ACC112 (cell line): ENCODE results near the gene FNDC1.

Experiments used
- H2AFZ ChIP-seq: fragments of 200-600 bp; sonication (generic); one replicate; pipeline ENCODE4 v1.6.0; 2017; ENCODE audit warnings: antibody characterized with exemption, low read length; ENCODE audit not compliant: unreplicated experiment
- H3K27ac ChIP-seq: fragments of 200-600 bp; sonication (generic); 2 replicates; pipeline ENCODE4 v1.5.1; 2014; ENCODE audit warnings: low read depth, mild to moderate bottlenecking, antibody characterized with exemption, low read length, moderate library complexity
- H3K27me3 ChIP-seq: fragments of 200-600 bp; sonication (generic); 2 replicates; pipeline ENCODE4 v1.6.1; 2014; ENCODE audit warnings: mild to moderate bottlenecking, antibody characterized with exemption, low read length, moderate library complexity, mixed read lengths; ENCODE audit not compliant: insufficient read depth
- H3K36me3 ChIP-seq: fragments of 200-600 bp; sonication (generic); 2 replicates; pipeline ENCODE4 v1.6.1; 2016; ENCODE audit warnings: mild to moderate bottlenecking, antibody characterized with exemption, low read length, moderate library complexity, mixed read lengths; ENCODE audit not compliant: insufficient read depth
- H3K4me1 ChIP-seq: fragments of 200-600 bp; sonication (generic); one replicate; pipeline ENCODE4 v1.6.1; 2016; ENCODE audit warnings: low read length, mixed read lengths; ENCODE audit not compliant: insufficient read depth, unreplicated experiment, control insufficient read depth
- H3K4me3 ChIP-seq: fragments of 200-600 bp; sonication (generic); 2 replicates; pipeline ENCODE4 v1.5.1; 2014; ENCODE audit warnings: mild to moderate bottlenecking, low read depth, low read length
- H3K79me2 ChIP-seq: fragments of 200-600 bp; sonication (generic); one replicate; pipeline ENCODE4 v1.6.0; 2016; ENCODE audit warnings: low read length; ENCODE audit not compliant: control insufficient read depth, unreplicated experiment, insufficient read depth

FNDC1 gene

DNA sequence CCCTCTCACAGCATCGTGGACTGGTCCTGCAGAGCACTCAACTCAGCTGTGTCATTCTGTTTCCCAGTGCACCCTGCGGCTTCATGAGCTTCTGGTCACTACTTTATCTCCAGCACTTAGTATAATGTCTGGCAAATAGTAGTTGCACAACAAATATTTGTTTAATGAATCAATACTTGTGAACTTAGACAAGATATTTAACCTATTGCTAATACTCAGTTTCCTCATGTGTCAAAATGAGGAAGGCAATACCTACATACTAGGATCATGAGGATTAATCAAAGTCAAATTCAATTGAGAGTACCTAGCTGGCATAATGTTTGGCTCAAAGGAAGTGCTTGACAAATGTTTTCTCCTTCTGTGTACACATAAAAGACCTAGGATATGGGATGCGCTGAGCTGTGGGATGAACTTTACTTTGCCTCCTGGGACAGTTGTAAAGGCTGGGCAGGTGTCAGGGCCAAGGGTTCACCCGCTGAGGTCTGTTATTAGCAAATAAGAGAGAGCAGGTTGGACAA lies 86.3 kb downstream of the FNDC1 start:
- Histone ChIP-seq H3K36me3 (no peaks in the 10 kb centered on the region), H2AFZ (no peak overlapping the region), H3K27me3 (no peaks in the 10 kb centered on the region), H3K4me1 (no peaks in the 10 kb centered on the region), H3K4me3 (no peak overlapping the region), H3K27ac (no peak overlapping the region), H3K79me2 (no peaks in the 10 kb centered on the region)

DNA sequence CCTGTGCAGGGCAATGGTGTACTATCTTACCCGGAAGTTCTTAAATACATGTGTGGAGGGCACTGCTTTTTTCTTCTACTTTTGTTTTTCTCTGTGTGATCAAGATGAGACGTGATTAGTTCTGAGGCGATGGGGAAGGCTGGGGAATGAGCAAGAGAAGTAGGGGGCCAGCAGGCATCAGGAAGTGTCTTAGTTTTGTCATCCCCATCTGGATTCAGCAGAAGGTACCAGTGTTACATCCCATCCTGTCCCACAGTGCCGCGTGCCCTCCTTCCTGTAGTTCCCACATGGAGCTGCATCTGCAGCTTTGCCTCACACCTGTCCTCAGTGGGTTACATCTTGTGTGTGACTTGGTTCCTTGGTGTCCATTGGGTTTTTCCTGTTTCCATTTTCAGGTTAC lies 86.9 kb downstream of the FNDC1 start:
- H3K36me3 ChIP-seq = no peaks in the 10 kb centered on the region
- no peak overlapping the region for H3K4me3 ChIP-seq
- no peak overlapping the region for H2AFZ ChIP-seq
- H3K79me2 ChIP-seq = no peaks in the 10 kb centered on the region
- H3K4me1 ChIP-seq = no peaks in the 10 kb centered on the region
- no peak overlapping the region for H3K27ac ChIP-seq
- H3K27me3 ChIP-seq = no peaks in the 10 kb centered on the region

DNA sequence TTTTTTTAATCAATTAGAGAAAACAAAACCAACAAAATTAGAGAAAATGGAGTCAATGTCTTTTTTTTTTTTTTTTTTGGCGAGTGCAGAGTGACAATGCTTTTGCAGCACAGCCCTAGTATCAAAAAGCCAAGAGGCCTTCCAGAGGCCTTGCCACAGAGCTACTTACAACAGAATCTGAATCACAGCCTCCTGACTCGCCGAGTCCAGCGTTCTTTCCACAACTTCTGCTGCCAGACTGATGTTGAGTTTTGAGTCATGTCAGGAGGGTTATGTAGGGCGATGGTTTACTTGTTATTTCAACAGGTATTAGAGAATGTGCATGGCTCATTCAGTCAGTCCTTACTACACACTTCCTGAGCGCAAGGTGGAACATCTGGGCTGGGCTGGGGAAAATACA lies 88.6 kb downstream of the FNDC1 start:
- H3K36me3 ChIP-seq = no peaks in the 10 kb centered on the region
- H2AFZ ChIP-seq = no peak overlapping the region
- no peak overlapping the region for H3K27ac ChIP-seq
- H3K4me1 ChIP-seq = no peaks in the 10 kb centered on the region
- H3K27me3 ChIP-seq = no peaks in the 10 kb centered on the region
- no peak overlapping the region for H3K4me3 ChIP-seq
- H3K79me2 ChIP-seq = no peaks in the 10 kb centered on the region

DNA sequence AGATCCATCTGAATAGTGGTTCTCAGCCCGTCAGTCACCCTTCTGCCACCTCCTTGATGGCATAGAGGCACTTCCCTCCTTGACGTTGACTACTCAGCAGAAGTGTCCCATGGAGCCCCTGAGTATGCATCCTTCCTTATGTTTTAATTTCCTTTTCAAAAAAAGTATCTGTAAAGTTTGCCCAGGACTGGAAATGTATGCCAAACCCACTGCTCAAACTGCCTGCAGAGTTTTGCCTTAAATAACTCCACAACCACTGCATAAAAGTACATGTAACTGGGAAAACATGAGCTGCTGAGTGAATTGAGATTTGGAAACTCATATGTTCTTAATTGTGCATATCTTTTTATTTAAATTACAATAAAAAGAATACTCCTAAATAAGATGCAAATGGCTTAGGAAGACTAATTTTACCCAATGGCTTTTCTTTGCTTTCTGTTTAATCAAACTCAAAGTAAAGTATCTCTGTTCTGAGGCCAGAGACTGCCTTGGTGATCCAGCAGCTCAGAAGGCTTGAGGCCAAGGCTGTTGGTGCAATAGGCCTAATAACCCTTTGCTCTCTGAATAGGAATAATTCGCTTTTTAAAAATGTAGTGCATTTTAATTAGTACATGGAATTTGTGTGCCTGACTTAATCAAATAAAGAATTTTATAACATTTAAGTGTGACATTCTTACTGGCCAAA lies 90.4 kb downstream of the FNDC1 start:
- Histone ChIP-seq H2AFZ (no peak overlapping the region), H3K36me3 (no peaks in the 10 kb centered on the region), H3K27ac (no peak overlapping the region), H3K4me3 (no peak overlapping the region), H3K4me1 (no peaks in the 10 kb centered on the region), H3K27me3 (no peaks in the 10 kb centered on the region), H3K79me2 (no peaks in the 10 kb centered on the region)

DNA sequence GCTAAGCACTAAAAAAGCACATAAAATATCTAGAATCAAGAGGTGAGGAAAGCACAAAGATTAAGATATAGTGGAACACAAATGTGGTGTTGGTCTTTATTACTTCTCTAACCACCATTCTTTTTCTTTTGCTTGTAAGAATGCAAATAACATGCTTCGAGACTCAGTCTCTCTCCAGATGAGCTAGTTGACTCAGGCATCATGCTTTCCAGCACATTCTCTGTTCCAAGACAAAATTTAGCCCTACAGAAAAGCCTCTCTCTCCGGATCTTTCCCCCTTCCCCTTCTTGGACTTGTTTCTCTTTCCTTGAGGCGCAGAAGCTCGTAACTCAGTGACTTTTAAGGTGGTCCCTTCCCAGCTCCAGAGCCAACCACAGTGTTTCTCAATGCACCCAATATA lies 91.0 kb downstream of the FNDC1 start:
- Histone ChIP-seq H3K4me3 (no peak overlapping the region), H3K27ac (no peak overlapping the region), H3K4me1 (no peaks in the 10 kb centered on the region), H3K27me3 (no peaks in the 10 kb centered on the region), H3K79me2 (no peaks in the 10 kb centered on the region), H2AFZ (no peak overlapping the region), H3K36me3 (no peaks in the 10 kb centered on the region)

DNA sequence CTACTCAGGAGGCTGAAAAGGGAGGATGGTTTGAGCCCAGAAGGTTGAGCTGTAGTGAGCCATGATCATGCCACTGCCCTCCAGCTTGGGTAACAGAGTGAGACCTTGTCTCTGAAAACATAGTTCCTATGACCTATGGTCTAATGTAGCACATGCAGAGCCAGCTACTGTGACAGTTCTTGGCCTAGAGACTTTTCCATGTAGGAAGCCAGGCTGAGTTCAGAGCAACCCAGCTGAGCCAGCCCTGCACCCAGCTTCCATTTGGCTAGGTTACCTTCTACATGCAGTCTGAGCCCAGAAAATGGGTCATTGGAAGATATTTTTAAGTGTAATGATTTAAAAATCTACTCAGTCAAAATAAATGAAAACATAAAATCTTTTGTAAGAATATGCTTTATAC lies 92.8 kb downstream of the FNDC1 start:
- Histone ChIP-seq H3K27me3 (no peaks in the 10 kb centered on the region), H2AFZ (no peak overlapping the region), H3K27ac (no peak overlapping the region), H3K4me3 (no peak overlapping the region), H3K36me3 (no peaks in the 10 kb centered on the region), H3K4me1 (no peaks in the 10 kb centered on the region), H3K79me2 (no peaks in the 10 kb centered on the region)

DNA sequence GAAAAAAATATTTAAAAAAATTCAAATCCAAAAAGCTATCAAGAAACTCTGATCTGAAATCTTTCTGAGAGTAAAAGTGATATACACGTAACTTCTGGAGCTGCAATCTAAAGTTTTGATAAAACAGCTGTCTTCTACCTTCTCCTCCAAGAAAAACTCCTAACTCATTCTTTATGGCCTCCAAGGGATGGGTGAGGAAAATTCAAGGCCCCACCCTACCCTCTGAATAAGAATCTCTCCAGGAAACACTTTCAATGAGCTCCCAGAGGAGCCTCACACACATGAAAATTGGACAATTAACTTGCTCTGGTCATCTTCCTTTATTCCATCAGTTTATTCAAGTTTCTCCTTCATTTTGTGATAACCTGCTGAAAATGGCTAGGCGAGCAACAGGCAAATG lies 93.4 kb downstream of the FNDC1 start:
- Histone ChIP-seq H2AFZ (no peak overlapping the region), H3K4me3 (no peak overlapping the region), H3K27me3 (no peaks in the 10 kb centered on the region), H3K36me3 (no peaks in the 10 kb centered on the region), H3K27ac (no peak overlapping the region), H3K4me1 (no peaks in the 10 kb centered on the region), H3K79me2 (no peaks in the 10 kb centered on the region)

DNA sequence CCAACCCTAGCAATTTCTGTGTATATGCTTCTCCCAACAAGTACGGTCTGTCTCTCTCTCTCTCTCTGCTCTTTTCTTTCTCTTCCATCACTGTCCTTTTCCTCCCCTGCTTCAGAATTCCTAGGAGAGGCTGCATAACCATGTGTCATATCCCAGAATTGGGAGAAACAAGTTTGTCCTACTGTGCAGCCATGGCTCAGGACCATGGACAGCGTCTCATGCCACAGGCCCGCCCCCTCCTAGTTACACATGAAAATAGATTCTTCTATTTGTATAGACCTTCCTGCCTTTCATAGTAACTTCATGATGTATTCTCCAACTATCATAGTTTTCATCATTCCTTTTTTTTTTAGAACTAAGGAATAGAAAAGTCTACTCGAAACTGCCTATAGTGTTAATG lies 98.0 kb downstream of the FNDC1 start:
- Histone ChIP-seq H3K27me3 (no peaks in the 10 kb centered on the region), H3K79me2 (no peaks in the 10 kb centered on the region), H3K36me3 (no peaks in the 10 kb centered on the region), H3K4me3 (no peak overlapping the region), H2AFZ (no peak overlapping the region), H3K4me1 (no peaks in the 10 kb centered on the region), H3K27ac (no peak overlapping the region)

DNA sequence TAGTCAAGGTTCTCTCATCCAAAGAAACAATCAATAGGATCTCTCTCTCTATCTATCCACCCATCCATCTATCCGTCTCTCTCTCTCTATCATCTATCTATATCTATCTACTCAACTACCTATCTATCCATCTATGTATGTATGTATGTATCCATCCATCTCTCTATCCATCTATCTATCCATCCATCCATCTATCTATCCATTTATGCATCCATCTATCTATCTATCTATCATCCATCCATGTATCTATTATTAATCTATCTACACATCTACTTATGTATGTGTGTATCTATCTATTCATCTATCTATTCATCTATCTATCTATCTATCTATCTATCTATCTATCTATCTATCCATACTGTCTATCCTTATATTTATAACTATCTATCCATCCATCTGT lies 99.3 kb downstream of the FNDC1 start:
- Histone ChIP-seq H3K79me2 (no peaks in the 10 kb centered on the region), H3K27me3 (no peaks in the 10 kb centered on the region)

DNA sequence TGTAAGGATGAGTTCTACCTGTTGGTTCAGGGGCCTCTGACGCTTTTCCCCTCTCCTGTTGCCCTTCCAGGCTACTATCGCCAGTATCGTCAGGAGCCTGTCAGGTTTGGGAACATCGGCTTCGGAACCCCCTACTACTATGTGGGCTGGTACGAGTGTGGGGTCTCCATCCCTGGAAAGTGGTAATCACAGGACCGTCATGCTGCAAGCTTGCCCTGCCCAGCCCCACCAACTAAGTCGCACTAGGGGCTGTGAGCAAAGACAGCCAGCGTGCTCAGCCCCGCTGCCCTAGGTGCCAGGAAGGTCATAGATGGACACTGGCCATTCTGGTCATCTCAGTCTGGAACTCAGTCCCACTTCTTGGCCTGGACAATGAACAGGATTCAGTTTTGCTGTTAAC lies 102.1 kb downstream of the FNDC1 start:
- no peak overlapping the region for H3K27ac ChIP-seq

More for the DNA sequence above, 99.3 kb downstream of the FNDC1 start:
- Histone ChIP-seq H3K27ac (no peak overlapping the region), H3K36me3 (no peaks in the 10 kb centered on the region), H3K4me1 (no peaks in the 10 kb centered on the region), H3K4me3 (no peak overlapping the region), H2AFZ (no peak overlapping the region)

DNA sequence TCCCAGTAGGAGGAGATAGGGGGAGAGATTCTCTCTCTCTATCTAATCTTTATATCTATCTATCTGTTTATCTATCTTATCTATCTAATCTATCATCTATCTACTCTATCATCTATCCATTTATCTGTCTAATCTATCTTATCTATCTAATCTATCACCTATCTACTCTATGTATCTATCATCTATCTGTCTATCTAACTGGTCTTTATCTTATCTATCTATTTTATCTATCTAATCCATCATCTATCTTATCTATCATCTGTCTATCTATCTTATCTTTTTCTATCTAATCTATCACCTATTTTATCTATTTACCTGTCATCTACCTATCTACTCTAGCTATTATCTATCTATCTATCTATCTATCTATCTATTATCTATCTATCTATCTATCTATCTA lies 109.4 kb downstream of the FNDC1 start:
- no peaks in the 10 kb centered on the region for H3K79me2 ChIP-seq
- H3K36me3 ChIP-seq = no peaks in the 10 kb centered on the region
- H2AFZ ChIP-seq = no peak overlapping the region
- H3K27ac ChIP-seq = no peak overlapping the region
- H3K4me3 ChIP-seq = no peak overlapping the region
- no peaks in the 10 kb centered on the region for H3K27me3 ChIP-seq
- H3K4me1 ChIP-seq = no peaks in the 10 kb centered on the region

More for the DNA sequence above, 102.1 kb downstream of the FNDC1 start:
- H3K36me3 ChIP-seq = no peaks in the 10 kb centered on the region
- H2AFZ ChIP-seq = no peak overlapping the region
- no peaks in the 10 kb centered on the region for H3K4me1 ChIP-seq
- H3K79me2 ChIP-seq = no peaks in the 10 kb centered on the region
- no peak overlapping the region for H3K4me3 ChIP-seq
- no peaks in the 10 kb centered on the region for H3K27me3 ChIP-seq
